NCI-H1436 (cell line): ENCODE measurements around the gene SLC17A9.

ENCODE experiments used
- DNase-seq: peaks from one replicate; lab custom pipeline; 2025; lab: John Stamatoyannopoulos, UW

The SLC17A9 gene

DNA sequence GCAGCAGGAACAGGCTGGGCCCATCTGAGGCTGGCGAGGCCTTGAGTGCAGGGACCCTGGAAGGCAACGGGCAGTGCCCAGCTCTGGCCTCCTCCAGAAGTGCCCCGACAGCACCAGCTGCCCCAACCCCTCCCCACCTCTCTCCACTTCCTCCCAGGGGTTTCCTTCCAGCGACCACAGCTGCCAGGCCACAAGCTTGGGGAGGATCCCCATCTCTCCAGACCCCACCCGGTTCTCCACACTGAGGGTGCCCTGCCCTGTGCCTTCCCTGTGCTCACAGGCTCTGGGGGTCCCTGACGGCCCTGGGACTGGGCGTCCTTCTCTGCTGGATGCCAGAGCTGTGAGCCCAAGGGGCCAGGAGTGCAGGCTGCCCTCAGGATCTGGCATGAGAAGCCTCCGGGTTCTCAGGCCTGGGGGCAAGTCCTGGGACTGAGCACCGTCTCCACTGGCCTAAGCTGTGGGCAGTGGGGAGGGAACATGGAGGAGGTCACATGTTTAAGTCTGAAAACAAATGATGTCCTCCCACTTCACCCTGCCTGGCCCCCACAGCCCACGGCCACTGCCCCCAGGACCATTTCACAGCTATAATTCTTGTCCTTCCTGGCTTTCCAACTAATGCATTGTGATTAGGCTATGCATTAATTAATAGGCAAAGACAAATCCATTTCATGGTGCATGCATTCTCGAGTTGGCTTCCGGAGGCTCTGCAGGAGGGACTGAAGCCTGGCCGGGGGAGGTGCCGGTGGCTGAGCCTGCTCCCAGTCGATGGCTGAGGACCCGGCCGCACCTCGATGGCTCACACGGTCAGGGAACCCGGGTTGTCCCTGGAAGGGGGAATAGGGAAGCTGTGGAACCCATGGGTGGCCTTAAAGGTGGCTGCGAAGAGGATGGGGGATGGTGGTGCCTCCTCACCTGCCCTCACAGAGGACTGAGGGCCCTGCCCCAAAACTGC is 29.9 kb downstream of the SLC17A9 start:
- no peak for DNase-seq

DNA sequence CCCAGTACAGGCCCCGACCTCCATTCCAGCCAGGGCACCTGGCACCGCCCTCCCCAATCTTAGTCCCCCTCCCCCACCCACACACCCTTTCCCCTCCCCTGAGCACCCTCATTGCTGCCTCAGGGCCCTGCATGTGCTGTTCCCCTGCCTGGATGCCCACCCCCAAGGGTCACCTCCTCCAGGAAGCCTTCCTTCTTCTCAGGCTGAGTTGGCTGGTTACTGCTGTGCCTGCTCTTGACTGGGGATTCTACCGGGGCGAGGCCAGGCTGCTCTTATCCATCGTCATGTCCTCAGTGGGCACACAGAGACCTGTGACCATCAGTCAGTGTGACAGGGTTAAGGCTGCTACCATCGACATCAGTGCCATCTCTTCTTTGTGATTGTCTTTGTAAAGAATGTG is 30.7 kb downstream of the SLC17A9 start:
- DNase-seq, result no peak

DNA sequence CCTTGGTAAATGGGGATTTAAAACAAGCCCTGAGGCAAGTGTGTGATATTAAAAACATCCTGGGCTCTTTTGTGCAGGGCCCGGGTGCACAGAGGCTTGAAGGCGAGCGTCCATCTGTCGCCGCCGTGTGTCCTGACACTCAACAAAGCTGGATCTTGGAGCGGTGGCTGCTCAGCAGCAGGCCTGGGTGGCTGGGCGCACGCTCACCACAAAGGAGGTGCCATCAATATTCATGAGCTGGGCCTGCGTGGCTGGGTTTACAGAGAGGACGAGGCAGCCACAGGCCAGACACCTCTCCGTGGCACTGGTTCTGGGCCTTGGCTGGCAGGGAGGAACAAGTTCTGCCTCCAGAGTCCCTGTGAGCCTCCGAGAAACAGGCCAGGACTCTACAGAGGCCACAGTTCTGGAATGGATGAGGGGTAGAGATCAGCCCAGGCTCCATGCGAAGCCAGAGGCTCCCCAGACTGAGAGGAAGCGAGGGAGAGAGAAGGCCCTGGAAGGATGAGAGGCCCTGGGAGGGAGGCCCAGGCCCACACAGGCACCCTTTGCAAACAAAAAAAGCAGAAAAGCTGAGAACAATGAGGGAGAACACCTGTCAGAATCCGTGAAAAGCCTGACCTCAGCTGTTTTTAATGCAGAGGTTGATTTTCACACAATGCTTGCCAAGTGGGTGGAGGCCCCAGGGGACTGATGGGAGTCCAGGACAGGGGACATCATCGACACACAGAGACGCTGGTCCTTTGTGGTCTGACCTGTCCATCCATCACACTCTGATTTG is 32.3 kb downstream of the SLC17A9 start:
- peak; percentile 21 for DNase-seq

DNA sequence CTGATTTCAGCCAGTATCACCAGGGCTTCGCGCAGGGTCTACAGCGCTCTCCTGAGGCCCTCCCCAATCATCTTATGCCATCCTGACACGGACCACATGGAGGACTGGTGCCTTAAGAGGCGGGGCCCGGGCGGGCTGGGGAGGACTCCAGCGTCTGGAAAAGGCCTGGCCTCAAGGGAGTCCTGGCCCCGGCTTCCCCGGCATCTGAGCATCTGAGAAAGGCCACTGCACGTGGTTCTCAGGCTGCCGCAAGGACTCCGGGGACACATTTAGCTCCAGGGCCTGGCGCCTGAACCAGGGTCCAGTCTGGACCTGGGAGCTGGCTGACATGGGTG is 32.9 kb downstream of the SLC17A9 start:
- no peak for DNase-seq

DNA sequence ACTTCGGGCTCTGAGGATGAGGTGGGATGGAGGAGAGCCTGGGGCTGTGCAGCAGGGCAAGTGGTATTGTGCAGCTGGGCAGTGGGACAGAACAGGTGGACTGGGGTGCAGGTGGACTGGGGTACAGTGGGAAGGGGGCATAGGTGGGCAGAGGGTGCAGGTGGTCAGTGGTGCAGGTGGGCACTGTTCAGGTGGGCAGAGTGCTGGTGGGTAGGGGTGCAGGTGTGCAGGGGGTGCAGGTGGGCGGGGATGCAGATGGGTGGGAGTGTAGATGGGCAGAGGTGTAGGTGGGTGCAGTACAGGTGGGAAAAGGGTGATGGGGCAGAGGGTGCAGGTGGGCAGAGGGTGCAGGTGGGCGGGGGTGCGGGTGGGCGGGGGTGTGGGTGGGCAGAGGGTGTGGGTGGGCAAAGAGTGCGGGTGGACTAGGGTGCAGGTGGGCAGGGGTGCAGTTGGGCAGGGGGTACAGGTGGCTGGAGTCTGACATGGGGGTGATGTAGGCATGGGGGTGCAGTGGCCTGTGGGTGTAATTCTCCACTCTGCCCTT is 33.8 kb downstream of the SLC17A9 start:
- no peak for DNase-seq

DNA sequence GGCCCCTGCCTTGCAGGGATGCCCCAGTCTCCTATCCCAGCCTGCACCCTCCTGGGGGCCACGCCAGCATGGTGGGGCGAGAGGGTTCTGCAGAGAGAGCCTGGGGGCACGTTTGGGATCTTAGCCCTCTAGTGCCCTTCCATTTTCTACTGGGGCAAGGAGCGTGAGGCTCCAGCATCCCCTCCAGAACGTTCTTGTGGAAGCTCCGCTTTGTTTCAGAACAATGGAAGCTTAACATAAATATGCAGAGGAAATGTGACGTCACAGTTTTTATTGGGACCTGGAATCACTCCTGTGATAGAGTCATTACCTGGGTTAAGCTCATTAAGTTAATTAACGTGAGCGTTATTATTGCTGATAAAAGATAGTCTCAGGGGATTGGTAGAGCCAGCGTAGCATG is 34.6 kb downstream of the SLC17A9 start:
- peak; percentile 44 for DNase-seq

DNA sequence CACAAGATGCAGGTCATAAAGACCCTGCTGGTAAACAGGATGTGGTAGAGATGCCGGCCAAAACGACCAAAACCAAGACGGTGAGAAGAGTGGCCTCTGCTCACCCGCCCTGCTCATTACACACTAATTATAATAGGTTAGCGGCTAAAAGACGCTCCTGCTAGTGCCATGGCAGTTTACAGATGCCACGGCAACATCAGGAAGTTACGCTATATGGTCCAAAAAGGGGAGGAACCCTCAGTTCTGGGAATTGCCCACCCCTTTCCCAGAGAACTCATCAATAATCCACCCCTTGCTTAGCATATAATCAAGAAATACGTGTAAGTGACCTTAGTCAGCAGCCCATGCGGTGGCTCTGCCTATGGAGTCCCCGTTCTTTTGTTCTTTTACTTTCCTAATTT is 36.7 kb downstream of the SLC17A9 start:
- DNase-seq, result no peak

DNA sequence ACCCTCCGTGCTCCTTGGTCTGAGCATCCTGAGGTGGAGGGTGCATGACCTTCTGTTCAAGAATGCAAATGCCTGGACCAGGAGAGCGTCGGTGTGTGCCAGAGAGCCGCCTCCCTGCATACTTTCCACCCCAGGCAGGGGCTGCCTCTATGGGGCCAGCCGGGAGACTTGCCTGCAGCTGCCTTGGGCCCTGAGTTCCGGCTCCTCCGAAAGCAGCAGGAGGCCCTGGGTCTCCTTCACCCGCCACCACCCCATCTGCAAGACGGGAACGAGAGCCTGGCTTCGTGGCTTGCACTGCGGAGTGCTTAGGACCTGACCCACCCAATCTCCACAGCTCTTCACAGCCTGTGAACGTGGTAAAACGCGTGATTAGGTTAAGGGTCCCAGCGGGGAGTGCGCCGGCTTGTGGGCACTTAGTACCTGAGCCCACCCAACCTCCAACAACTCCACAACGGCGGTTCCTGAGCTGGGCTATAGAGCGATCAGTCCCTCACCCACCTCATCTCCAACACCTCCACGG is 37.9 kb downstream of the SLC17A9 start:
- DNase-seq, result no peak

DNA sequence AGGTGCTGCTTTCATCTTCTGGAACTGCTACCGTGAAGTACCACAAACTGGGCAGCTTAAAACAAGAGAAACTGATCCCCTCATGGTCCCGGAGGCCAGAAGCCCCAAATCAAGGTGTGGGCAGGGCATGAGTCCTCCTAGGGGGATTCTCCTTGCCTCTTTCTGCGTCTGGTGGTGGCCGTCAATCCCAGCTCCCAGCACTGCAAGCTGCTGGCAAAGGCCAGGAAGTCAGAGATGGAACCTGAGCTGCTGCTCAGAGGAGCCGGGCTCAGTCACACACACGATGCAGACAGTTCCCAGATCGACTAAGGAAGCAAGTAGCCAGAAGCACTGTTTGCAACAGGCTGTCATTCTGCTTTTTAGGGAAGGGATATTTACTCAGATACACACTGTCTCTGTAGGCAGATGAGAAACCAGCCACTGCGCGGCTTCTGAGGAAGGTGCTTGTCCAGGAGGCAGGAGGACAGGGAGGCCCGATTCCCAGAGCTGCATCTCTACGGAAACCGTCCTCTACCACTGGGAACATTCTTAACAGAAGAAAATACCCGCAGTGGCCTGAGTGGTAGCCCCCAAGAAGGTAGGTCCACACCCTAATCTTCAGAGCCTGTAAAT is 38.8 kb downstream of the SLC17A9 start:
- DNase-seq, result no peak

DNA sequence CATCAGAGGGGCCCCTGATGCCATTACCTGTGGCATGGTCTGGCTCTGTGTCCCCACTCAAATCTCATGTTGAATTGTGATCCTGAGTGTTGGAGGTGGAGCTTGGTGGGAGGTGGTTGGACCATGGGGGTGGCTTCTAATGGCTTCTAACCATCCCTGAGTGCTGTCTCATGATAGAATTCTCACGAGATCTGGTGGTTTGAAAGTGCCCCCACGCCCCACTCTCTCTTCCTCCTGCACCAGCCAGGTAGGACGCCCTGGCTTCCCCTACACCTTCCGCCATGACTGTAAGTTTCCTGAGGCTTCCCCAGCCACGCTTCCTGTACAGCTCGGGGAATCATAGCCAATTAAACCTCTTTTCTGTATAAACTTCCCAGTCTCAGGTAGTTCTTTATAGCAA is 39.4 kb downstream of the SLC17A9 start:
- DNase-seq, result no peak

DNA sequence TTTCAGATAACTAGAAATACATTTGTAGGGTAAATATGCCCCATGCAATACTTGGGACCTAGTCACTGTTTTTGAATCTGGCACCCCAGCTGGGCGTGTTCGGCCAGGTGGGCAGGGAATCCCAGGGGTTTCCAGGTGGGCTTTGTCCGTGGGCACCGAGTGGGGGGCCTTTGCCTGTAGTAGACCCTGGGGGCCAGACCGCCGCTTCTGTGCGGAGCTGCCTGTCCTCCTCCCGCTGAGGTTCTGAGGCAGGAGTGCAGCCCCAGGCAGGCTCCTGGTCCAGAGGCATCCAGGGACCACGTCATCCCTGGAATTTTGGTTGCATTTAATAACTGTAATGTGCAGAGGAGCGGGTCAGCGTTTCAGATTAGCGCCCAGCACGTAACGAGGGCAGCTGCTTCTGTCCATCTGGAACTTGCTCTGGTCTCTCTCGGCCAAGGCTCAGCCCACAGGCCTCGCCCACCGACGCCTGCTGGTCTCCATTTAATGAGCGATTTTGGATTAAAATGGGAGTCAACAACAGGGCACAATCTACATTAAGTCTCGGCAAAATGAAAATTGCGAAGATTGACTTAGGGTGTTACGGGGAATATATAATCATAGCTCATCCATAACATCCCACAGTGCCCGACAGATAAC is 41.5 kb downstream of the SLC17A9 start:
- no peak for DNase-seq

DNA sequence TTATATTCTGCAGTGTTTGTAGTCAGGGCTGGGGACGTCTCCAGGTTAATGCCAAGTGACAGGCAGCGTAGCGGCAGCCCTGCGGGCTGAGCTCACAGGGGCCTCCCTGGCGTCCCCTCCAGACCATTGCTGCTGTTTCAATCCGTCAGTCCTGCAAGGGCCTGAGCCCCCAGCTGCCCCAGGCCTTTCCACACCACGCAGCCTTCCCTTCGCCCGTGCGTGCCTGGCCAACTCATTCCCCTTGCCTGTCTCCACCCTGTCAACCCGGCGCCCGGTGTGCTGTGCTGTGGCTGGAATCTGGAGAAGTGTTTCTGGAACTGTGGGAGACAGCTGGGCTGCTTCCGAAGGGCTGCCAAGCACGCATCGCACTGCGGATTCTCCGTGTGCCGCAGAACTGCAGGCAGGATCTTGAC is 42.4 kb downstream of the SLC17A9 start:
- DNase-seq, result no peak

DNA sequence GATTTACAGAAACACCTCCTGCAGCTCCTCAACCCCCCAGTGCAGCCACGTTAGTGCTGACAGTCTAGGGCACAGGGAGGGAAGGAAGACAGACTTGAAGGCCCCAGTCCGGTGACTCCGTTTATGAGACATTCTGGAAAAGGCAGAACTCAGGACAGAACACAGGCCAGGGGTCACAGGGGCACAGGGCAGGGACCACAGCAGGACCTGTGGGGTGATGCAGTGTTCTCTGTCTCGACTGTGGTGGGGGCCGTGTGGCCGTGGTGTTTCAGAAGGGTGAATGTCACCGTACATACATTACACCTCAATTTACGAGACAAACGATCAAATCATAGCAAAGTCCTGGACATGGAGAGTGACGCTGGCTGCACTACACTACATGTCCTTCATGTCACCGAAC is 43.0 kb downstream of the SLC17A9 start:
- no peak for DNase-seq

DNA sequence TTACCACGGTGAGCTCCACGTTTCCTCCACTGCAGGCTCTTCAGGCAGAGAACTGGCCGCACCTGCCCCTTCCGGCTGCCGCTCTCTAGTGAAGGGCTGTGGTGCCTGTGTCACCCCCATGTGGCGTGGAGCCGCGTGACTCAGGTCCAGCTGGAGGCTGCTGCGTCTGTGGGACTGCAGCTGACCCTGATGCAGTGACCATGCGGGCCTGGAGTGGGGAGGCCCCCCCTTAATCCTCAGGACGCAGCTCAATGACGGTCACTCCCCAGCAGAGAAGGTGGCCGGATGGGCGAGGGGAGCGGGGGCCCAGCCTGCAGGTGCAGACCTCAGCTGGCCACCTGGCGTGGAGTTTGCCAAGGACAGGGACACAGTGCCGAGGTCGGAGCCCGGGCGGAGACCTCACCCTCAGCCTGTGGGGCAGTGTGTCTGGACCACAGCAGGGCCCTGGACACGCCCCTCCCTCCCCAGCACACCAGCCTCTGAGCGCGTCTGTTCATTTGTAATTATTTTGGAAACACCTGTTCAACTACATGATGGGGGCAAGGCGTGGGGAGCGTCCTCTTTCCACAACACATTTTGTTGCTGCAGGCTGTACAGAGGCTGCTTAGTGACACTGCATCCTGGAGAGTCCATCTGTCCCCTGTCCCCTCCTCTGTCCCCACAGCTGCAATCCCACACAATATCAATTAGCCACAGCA is 43.5 kb downstream of the SLC17A9 start:
- DNase-seq, result no peak

DNA sequence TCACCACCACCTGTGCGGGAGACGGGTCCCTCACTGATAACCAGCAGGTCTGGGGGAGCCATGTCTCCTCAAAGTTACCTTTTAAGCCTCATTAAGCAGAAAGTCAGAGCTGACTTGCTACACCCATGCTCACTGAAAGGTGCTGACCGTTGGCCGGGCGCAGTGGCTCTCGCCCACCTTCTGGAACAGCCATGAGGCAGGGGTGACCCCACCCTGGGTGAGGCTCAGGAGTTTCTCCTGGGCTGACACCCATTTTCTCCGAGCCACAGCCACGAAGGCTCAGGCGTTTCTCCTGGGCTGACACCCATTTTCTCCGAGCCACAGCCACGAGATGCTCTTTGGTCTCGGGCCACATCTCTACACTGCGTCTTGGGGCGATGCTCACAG is 44.1 kb downstream of the SLC17A9 start:
- DNase-seq, result no peak

DNA sequence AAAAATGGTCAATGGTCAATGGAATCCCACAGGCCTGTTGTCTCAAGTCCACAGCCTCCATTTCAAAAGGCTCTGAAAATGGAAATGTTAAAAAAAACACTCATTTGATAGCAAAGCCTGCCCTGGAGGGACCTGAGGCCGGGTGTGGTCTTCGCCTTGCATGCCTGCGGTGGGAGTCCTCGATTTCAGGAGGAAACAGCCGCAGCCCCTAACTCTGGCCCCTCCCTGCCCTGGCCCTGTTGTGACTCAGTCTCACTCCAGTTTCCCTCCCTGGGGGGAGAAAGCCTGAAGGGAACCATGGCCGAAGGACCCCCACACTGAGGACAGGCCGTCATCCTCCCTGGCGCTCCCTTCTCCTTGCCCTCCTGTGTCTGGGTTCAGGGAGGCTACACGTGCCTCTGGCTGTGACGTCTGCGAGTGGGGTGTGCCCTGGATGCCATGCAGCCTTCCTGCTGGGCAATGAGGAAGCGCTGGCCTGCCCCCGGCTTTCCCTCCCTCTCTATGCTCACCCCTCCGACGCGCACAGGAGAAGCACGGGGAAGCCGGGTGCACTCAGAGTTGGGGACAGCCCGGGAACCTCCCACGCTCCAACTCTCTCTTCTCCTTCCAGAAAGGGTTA is 45.0 kb downstream of the SLC17A9 start:
- no peak for DNase-seq

DNA sequence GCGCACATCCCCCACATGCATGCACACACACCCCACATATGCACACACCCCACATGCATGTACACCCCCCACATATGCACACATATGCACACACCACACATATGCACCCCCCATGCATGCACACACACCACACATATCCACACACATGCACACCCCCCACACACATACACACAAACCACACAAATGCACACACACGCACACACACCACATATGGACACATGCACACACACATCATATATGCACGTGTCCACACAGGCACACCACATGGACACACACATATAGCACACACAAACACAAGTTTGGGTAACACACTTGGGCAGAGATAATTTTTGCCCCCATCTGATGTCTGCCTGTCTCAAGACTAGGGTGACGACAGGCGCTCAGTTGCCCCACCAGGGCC is 45.9 kb downstream of the SLC17A9 start:
- DNase-seq, result no peak

DNA sequence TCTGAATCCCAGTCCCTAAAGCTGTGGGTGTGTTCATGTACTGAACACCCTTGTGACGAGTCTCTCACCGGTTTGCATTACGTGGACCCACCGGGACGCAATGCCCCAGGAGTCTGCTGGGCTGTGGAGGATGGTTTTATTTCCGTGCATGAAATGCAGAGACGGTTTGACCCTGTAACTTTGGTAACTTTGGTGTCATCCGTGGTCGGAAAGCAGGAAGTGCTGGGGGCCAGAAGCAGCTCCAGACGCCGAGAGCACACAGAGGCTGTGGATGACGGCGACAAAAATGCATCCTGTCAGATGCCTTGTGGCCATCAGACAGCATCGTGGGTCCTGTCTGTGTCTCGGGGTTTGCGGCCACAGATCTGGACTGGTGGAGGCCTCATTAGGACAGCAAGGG is 47.1 kb downstream of the SLC17A9 start:
- no peak for DNase-seq

DNA sequence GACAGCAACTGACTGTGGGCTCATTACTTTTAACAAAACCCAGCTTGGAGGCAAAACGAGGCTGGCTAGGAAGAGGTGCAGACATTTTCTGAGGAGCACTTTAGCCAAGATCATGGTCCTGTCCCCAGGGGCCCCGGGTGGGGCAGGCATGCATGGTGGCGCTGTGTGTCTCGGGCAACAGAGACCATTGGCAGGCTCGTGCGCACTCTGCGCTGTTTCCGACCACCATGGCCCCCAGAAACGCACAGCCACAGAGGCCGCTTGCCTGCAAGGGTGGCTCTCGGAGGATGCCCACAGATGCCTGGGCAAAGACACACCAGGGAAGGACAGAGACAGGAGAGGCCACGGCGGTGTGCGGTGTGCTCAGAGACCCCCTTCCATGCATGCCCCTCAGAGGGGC is 47.5 kb downstream of the SLC17A9 start:
- no peak for DNase-seq

DNA sequence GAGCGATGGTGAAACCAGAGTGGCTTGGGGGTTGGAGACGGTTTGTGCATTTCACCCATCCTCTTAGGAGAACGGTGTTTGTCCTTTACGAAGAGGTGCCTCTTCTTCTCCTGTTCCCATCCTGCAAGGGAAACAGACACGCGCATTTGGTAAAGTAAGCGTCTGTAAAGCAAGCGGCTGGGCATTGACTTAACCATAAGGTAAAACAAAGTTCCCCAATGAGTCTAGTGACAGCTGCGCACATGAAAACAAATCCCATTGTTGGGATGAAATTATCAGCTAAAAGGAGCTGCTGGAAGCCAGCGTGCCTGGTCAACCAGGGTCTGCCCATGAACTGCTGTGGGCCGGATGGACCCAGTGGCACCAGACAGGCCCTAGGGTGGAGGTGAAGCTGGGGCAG is 48.4 kb downstream of the SLC17A9 start:
- DNase-seq, result no peak

DNA sequence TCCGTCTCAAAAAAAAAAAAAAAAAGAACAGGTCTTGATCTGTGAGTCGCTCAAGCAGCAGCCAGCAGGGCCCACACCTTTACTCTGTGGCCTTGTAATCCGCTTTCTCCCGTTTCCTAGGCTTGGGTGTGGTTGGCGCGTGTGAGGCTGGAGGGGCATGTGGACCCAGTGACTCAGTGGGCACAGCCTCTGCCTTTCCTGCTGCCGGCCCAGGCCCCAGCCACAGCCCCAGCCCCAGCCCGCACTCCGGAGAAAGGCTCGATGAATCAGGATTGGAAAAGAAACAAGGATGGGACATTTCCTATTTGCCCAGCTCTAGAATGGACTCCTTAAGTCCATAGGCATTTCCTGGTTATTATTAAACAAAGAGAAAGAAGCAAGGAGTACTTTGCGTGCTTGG is 50.0 kb downstream of the SLC17A9 start:
- no peak for DNase-seq
